RWPE2 (cell line): ENCODE data around the gene ADGRF1.

ENCODE experiments used
- ATAC-seq: fragments of 200-7000 bp; cut with Tn5 transposase; 3 replicates; pipeline ENCODE4 v1.9.1; 2021; ENCODE audit warnings: low read depth
- DNase-seq: peaks from one replicate; pipeline ENCODE4 v3.0.0-alpha.2; 2020; ENCODE audit warnings: low spot score
- H3K27ac ChIP-seq: fragments of 450-650 bp; 2 replicates; pipeline ENCODE4 v1.5.1; 2017; ENCODE audit warnings: mild to moderate bottlenecking; ENCODE audit not compliant: poor library complexity, severe bottlenecking
- H3K27me3 ChIP-seq: fragments of 250-450 bp; sonication (Bioruptor Pico); 2 replicates; pipeline ENCODE4 v1.5.1; 2021; ENCODE audit warnings: mild to moderate bottlenecking, moderate library complexity; ENCODE audit not compliant: insufficient read depth, poor library complexity, severe bottlenecking
- H3K36me3 ChIP-seq: fragments of 250-450 bp; sonication (Bioruptor Pico); 2 replicates; pipeline ENCODE4 v1.5.1; 2020; ENCODE audit warnings: low read depth, mild to moderate bottlenecking, moderate library complexity
- H3K4me1 ChIP-seq: fragments of 250-450 bp; sonication (Bioruptor Pico); 2 replicates; pipeline ENCODE4 v1.5.1; 2021; ENCODE audit warnings: mild to moderate bottlenecking, moderate library complexity; ENCODE audit not compliant: insufficient read depth, poor library complexity, severe bottlenecking
- H3K4me3 ChIP-seq: fragments of 250-450 bp; sonication (Bioruptor Pico); 2 replicates; pipeline ENCODE4 v1.5.1; 2021; ENCODE audit warnings: mild to moderate bottlenecking, moderate library complexity; ENCODE audit not compliant: severe bottlenecking
- H3K9me3 ChIP-seq: fragments of 250-450 bp; sonication (Bioruptor Pico); 2 replicates; pipeline ENCODE4 v1.5.1; 2021; ENCODE audit warnings: mild to moderate bottlenecking, moderate library complexity; ENCODE audit not compliant: severe bottlenecking
- TF ChIP-seq, protein P1 (sequence below): fragments of 450-650 bp; IDR thresholded peaks from one replicate; pipeline ENCODE4 v1.5.1; 2017; ENCODE audit warnings: mild to moderate bottlenecking, moderate library complexity; ENCODE audit not compliant: poor library complexity, severe bottlenecking

Gene ADGRF1

DNA sequence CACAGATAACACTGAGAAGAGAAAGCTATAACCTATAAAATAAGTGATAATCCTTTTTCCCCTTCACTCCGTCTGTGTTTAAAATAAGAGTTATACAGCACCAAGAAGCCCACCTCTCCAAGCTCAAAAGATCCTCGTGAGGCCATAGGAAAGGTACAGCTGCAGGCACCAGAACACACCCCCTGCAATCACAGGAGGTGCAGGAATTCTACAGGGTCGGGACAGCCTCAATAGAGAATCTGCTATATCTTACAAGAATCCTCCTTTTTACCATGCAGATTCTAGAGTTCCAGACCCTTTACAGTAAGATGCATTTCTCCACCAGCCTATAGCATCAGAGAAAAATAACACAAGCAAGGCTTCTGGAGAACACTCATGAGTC, 5.0 kb upstream of the ADGRF1 start:
- peaks cover 38% of the 10 kb centered on the region for H3K4me1 ChIP-seq

DNA sequence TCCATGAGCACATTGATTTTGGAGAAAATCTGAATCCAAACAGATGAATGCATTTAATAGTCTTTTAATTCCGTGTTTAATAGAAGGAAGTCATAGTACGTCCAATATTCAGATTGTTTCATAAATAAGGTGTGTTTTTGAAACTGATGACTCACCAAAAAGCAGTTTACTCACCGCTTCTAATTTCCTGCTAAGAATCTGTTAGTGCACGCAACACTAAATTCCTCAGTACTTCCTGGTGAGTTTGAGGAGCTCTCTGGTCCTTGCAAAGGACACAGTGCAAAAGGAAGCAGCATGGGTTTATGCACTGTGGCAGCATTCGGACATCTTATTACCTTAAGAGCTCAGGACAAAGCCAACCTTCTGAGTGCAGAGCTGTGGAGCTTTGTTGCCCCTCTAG, 2.3 kb upstream of the ADGRF1 start:
- Histone ChIP-seq H3K27me3 (no peaks in the 10 kb centered on the region), H3K27ac (peak overlapping the region; percentile 93), H3K4me1 (peaks cover 51% of the 10 kb centered on the region), H3K9me3 (no peaks in the 10 kb centered on the region), H3K36me3 (no peaks in the 10 kb centered on the region), H3K4me3 (no peak overlapping the region)
- DNase-seq (no peak), ATAC-seq (peak; percentile 86)
- TF ChIP-seq, protein P1, sequence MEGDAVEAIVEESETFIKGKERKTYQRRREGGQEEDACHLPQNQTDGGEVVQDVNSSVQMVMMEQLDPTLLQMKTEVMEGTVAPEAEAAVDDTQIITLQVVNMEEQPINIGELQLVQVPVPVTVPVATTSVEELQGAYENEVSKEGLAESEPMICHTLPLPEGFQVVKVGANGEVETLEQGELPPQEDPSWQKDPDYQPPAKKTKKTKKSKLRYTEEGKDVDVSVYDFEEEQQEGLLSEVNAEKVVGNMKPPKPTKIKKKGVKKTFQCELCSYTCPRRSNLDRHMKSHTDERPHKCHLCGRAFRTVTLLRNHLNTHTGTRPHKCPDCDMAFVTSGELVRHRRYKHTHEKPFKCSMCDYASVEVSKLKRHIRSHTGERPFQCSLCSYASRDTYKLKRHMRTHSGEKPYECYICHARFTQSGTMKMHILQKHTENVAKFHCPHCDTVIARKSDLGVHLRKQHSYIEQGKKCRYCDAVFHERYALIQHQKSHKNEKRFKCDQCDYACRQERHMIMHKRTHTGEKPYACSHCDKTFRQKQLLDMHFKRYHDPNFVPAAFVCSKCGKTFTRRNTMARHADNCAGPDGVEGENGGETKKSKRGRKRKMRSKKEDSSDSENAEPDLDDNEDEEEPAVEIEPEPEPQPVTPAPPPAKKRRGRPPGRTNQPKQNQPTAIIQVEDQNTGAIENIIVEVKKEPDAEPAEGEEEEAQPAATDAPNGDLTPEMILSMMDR = no peak

More for the DNA sequence above, 5.0 kb upstream of the ADGRF1 start:
- no peaks in the 10 kb centered on the region for H3K27me3 ChIP-seq
- no peaks in the 10 kb centered on the region for H3K36me3 ChIP-seq
- TF ChIP-seq, protein P1 = no peak
- DNase-seq = no peak
- no peak overlapping the region for H3K4me3 ChIP-seq
- peak; percentile 4; the same call in 2 of the 3 replicates for ATAC-seq
- no peaks in the 10 kb centered on the region for H3K9me3 ChIP-seq
- peak overlapping the region; percentile 32 for H3K27ac ChIP-seq

DNA sequence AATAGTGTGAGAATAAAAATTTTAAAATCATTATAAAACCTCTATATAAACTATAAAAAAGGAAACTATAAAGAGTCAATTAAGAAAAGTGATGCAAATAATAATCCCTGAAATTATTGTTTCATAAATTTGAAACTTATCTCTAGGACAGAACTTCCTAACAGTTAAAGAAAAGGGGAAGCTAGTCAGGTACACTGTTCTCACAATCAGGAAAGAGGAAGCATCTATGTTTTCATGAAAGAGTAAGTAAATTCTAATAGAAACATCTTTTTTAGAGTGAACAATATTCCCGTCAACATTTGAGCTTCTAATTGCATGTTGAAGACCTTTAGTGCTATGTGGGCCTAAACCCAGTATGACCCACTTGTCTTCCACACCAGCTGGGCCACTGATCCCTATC, 1.2 kb upstream of the ADGRF1 start:
- Histone ChIP-seq H3K4me1 (peaks cover 51% of the 10 kb centered on the region), H3K9me3 (no peaks in the 10 kb centered on the region), H3K4me3 (no peak overlapping the region), H3K27me3 (no peaks in the 10 kb centered on the region), H3K27ac (peak overlapping the region; percentile 93), H3K36me3 (no peaks in the 10 kb centered on the region)
- TF ChIP-seq, protein P1 = no peak
- DNase-seq (no peak), ATAC-seq (no peak)

DNA sequence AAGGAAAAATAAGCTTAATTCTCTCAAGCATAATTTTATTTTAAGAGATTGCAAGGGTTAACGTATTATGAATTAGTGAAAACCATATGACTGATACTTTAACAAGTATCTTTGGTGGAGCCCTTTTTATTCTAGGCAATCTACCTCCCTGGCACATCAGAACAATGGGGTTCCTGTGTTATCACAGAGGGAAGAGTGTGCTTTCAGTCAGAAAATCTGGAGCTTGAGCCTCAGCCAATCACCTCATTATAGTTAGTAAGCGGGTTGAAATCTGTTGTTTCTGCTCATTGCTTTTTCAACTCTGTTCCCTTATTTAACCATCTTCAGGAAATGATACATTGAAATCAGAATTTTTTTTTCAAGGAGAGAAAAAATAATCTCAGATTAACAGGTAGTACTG, 391 bp downstream of the ADGRF1 start:
- Histone ChIP-seq H3K9me3 (no peaks in the 10 kb centered on the region), H3K27me3 (no peaks in the 10 kb centered on the region), H3K4me1 (peaks cover 46% of the 10 kb centered on the region), H3K4me3 (no peak overlapping the region), H3K36me3 (no peaks in the 10 kb centered on the region), H3K27ac (peak overlapping the region; percentile 93)
- peak; percentile 6; the same call in 1 of the 3 replicates for ATAC-seq
- no peak for DNase-seq
- TF ChIP-seq, protein P1 = no peak

DNA sequence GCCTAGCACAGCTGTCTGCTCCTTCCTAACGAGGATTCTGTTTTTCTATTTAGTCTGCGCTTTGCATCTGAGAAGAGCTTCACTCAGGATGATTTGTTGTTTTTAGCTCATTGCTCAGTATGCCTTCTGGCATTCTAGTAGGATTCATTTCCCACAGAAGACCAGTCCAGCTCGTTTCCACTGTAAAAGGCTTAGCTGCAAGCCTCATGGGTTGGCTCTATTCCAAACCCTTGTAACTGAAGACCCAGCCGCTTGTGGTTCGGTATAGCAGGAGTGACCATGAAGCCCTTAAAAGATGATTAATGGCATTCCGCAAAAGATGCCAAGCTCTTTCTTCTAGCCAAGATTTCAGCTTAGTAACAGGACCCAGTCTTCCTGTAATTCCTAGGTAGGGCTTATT, 7.2 kb downstream of the ADGRF1 start:
- ATAC-seq (peak; percentile 98), DNase-seq (peak; percentile 89)
- Histone ChIP-seq H3K4me3 (no peak overlapping the region), H3K27me3 (no peaks in the 10 kb centered on the region), H3K4me1 (peaks cover 20% of the 10 kb centered on the region), H3K27ac (peak overlapping the region; percentile 85), H3K36me3 (no peaks in the 10 kb centered on the region), H3K9me3 (no peaks in the 10 kb centered on the region)
- TF ChIP-seq, protein P1 = no peak
